ENCODE measurements around the gene NUTM1.

Gene NUTM1

DNA sequence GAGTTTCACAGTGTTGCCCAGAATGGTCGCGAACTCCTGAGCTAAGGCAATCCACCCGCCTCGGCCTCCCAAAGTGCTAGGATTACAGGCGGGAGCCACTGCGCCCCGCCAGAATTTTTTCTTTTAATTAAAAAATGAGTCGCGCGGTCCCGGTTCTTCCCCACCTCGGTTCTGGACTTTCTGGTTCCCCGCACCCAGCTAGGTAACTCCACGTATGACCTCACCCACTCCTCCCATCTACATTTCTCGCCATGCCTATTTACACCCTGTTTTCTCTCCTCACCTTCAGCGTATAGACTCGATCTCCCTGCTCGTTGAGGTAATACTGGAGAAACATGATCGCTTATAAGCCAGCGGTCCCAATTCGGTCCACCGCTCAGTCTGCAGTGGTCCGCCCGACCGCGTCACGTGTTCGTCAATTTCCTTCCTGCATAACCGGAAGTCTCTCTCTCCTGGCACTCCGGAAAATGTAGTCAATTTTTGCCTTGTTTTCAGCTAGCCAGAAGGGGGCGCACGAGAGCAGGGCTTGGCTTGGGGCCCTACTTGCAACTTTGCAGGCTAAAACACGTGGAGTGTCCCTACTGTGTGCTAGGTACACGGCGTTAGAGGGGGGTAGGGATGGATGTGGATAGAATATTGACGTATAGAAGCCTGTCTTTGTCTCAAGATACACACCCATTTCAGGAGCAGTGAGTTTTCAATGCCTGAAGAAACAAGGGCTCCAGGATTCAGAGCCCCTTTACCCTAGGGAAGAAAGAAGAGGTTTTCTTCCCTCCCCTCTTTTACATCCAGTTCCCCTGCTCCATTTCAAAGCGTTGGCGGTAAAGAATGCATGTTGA is at the start of gene NUTM1, which contains the start of gene NOP10 (continued):
- TF ChIP-seq, protein P1, sequence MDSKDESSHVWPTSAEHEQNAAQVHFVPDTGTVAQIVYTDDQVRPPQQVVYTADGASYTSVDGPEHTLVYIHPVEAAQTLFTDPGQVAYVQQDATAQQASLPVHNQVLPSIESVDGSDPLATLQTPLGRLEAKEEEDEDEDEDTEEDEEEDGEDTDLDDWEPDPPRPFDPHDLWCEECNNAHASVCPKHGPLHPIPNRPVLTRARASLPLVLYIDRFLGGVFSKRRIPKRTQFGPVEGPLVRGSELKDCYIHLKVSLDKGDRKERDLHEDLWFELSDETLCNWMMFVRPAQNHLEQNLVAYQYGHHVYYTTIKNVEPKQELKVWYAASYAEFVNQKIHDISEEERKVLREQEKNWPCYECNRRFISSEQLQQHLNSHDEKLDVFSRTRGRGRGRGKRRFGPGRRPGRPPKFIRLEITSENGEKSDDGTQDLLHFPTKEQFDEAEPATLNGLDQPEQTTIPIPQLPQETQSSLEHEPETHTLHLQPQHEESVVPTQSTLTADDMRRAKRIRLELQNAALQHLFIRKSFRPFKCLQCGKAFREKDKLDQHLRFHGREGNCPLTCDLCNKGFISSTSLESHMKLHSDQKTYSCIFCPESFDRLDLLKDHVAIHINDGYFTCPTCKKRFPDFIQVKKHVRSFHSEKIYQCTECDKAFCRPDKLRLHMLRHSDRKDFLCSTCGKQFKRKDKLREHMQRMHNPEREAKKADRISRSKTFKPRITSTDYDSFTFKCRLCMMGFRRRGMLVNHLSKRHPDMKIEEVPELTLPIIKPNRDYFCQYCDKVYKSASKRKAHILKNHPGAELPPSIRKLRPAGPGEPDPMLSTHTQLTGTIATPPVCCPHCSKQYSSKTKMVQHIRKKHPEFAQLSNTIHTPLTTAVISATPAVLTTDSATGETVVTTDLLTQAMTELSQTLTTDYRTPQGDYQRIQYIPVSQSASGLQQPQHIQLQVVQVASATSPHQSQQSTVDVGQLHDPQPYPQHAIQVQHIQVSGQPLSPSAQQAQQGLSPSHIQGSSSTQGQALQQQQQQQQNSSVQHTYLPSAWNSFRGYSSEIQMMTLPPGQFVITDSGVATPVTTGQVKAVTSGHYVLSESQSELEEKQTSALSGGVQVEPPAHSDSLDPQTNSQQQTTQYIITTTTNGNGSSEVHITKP (tag by site-specific recombination; IDR thresholded peaks at IDR 0.05): peak; percentile 95
- TF ChIP-seq ZNF777 (tag by site-specific recombination; IDR thresholded peaks at IDR 0.05; ENCODE audit: borderline replicate concordance) (no peak), ZNF514 (tag by site-specific recombination; IDR thresholded peaks at IDR 0.05) (no peak), SP3 (tag by site-specific recombination; IDR thresholded peaks at IDR 0.05) (peak; percentile 48; the same call in 1 of the 2 replicates), ZBTB48 (tag by site-specific recombination; IDR thresholded peaks at IDR 0.05) (peak; percentile 51; the same call in 1 of the 2 replicates), KLF10 (tag by site-specific recombination; IDR thresholded peaks at IDR 0.05) (no peak; the same call in 1 of the 2 replicates), ZNF558 (tag by site-specific recombination; IDR thresholded peaks at IDR 0.05) (no peak; the same call in 1 of the 2 replicates), ZNF521 (tag by site-specific recombination; IDR thresholded peaks at IDR 0.05) (no peak), ZNF561 (tag by site-specific recombination; IDR thresholded peaks at IDR 0.05; ENCODE audit: borderline replicate concordance) (no peak), GLI2 (tag by site-specific recombination; IDR thresholded peaks at IDR 0.05; ENCODE audit: borderline replicate concordance, low read depth) (no peak), ZNF626 (tag by site-specific recombination; IDR thresholded peaks at IDR 0.05) (no peak), ZNF548 (tag by site-specific recombination; IDR thresholded peaks at IDR 0.05) (no peak), WT1 (tag by site-specific recombination; IDR thresholded peaks at IDR 0.05) (no peak; the same call in 1 of the 2 replicates), ZNF366 (tag by site-specific recombination; conservative IDR thresholded peaks at IDR 0.05) (peak; percentile 94), ZNF624 (tag by site-specific recombination; IDR thresholded peaks at IDR 0.05) (no peak), REPIN1 (tag by site-specific recombination; IDR thresholded peaks at IDR 0.05; ENCODE audit: low read depth) (no peak), ZNF473 (tag by site-specific recombination; IDR thresholded peaks at IDR 0.05) (no peak), PRDM1 (tag by site-specific recombination; IDR thresholded peaks at IDR 0.05) (no peak), ZNF341 (tag by site-specific recombination; IDR thresholded peaks at IDR 0.05; ENCODE audit: low read depth) (no peak), ZNF48 (tag by site-specific recombination; IDR thresholded peaks at IDR 0.05) (no peak), ZNF555 (tag by site-specific recombination; conservative IDR thresholded peaks at IDR 0.05) (no peak), ZNF214 (tag by site-specific recombination; IDR thresholded peaks at IDR 0.05; ENCODE audit: borderline replicate concordance) (no peak), ZNF324 (tag by site-specific recombination; IDR thresholded peaks at IDR 0.05) (no peak; the same call in 1 of the 2 replicates), ZNF174 (tag by site-specific recombination; IDR thresholded peaks at IDR 0.05) (no peak), ZNF623 (tag by site-specific recombination; IDR thresholded peaks at IDR 0.05) (0 out of 2 replicates have a peak, but pooled peaks have one; percentile 6)
- TF ChIP-seq, protein P2, sequence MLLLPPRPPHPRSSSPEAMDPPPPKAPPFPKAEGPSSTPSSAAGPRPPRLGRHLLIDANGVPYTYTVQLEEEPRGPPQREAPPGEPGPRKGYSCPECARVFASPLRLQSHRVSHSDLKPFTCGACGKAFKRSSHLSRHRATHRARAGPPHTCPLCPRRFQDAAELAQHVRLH (tag by site-specific recombination; IDR thresholded peaks at IDR 0.05): peak; percentile 86
- TF ChIP-seq, protein P3, sequence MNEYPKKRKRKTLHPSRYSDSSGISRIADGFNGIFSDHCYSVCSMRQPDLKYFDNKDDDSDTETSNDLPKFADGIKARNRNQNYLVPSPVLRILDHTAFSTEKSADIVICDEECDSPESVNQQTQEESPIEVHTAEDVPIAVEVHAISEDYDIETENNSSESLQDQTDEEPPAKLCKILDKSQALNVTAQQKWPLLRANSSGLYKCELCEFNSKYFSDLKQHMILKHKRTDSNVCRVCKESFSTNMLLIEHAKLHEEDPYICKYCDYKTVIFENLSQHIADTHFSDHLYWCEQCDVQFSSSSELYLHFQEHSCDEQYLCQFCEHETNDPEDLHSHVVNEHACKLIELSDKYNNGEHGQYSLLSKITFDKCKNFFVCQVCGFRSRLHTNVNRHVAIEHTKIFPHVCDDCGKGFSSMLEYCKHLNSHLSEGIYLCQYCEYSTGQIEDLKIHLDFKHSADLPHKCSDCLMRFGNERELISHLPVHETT (tag by site-specific recombination; IDR thresholded peaks at IDR 0.05): peak; percentile 56; the same call in 1 of the 2 replicates
- TF ChIP-seq, protein P4, sequence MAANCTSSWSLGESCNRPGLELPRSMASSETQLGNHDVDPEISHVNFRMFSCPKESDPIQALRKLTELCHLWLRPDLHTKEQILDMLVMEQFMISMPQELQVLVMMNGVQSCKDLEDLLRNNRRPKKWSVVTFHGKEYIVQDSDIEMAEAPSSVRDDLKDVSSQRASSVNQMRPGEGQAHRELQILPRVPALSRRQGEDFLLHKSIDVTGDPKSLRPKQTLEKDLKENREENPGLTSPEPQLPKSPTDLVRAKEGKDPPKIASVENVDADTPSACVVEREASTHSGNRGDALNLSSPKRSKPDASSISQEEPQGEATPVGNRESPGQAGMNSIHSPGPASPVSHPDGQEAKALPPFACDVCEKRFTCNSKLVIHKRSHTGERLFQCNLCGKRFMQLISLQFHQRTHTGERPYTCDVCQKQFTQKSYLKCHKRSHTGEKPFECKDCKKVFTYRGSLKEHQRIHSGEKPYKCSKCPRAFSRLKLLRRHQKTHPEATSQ (tag by site-specific recombination; IDR thresholded peaks at IDR 0.05): no peak
